ENCODE measurements around the gene IQGAP2.
"Not testable (repeated sequence)": the region's sequence is repeated elsewhere in the genome, so short reads cannot be mapped to it uniquely, and the experiment has no call there.

The IQGAP2 gene

GRCh38 chr5:76582230-76583162 lies 179.4 kb downstream of the IQGAP2 start:
- DNase-seq = no peak

GRCh38 chr5:76583163-76584047 lies 180.3 kb downstream of the IQGAP2 start:
- no peak for DNase-seq

GRCh38 chr5:76585783-76586217 lies 182.7 kb downstream of the IQGAP2 start:
- no peak for DNase-seq

- no peak for DNase-seq
These were observed 183.4 kb downstream of the IQGAP2 start for GRCh38 chr5:76586531-76586930.

- no peak for DNase-seq
These were observed 186.9 kb downstream of the IQGAP2 start for GRCh38 chr5:76590027-76590426.

GRCh38 chr5:76591366-76591765 lies 188.3 kb downstream of the IQGAP2 start:
- no peak for DNase-seq

- no peak for DNase-seq
These were observed 189.6 kb downstream of the IQGAP2 start for GRCh38 chr5:76592692-76593091.

- DNase-seq = no peak
These were observed 191.0 kb downstream of the IQGAP2 start for GRCh38 chr5:76594107-76594506.

GRCh38 chr5:76595755-76596481 lies 192.8 kb downstream of the IQGAP2 start:
- DNase-seq = no peak

GRCh38 chr5:76598531-76598930 lies 195.4 kb downstream of the IQGAP2 start:
- no peak for DNase-seq

GRCh38 chr5:76600716-76601115 lies 197.6 kb downstream of the IQGAP2 start:
- DNase-seq = no peak

- peak; percentile 54 for DNase-seq
These were observed 198.4 kb downstream of the IQGAP2 start for GRCh38 chr5:76601470-76601869.

- no peak for DNase-seq
These were observed 199.1 kb downstream of the IQGAP2 start for GRCh38 chr5:76602094-76602726.

- DNase-seq = not testable (repeated sequence)
These were observed 200.9 kb downstream of the IQGAP2 start for GRCh38 chr5:76603991-76604390.

GRCh38 chr5:76604838-76605237 lies 201.8 kb downstream of the IQGAP2 start:
- DNase-seq = no peak

GRCh38 chr5:76606701-76607100 lies 203.6 kb downstream of the IQGAP2 start:
- DNase-seq = no peak

- DNase-seq = no peak
These were observed 204.3 kb downstream of the IQGAP2 start for GRCh38 chr5:76607353-76607871.

- DNase-seq = no peak
These were observed 205.7 kb downstream of the IQGAP2 start for GRCh38 chr5:76608833-76609232.

GRCh38 chr5:76610196-76610595 lies 207.1 kb downstream of the IQGAP2 start:
- DNase-seq = no peak

- DNase-seq = no peak
These were observed 209.9 kb downstream of the IQGAP2 start for GRCh38 chr5:76612942-76613341.

GRCh38 chr5:76615759-76616158 lies 212.7 kb downstream of the IQGAP2 start:
- DNase-seq = no peak

GRCh38 chr5:76616206-76616605 lies 213.1 kb downstream of the IQGAP2 start:
- DNase-seq = no peak

Data from COR-L47 (cell line).